Activated naive CD4-positive, alpha-beta T cell treated with anti-CD3 and anti-CD28 coated beads, Interleukin-2, amount 50 U/mL, for 24 hours (primary cell): ENCODE measurements around the gene FBXO2.

Experiments
- H3K27ac Mint-ChIP-seq: one replicate; pipeline ENCODE4 v1.8.0; 2021; ENCODE audit warnings: mild to moderate bottlenecking, mixed read lengths
- H3K27me3 Mint-ChIP-seq: one replicate; pipeline ENCODE4 v1.8.0; 2021; ENCODE audit warnings: mixed read lengths
- H3K36me3 Mint-ChIP-seq: one replicate; pipeline ENCODE4 v1.8.0; 2021; ENCODE audit warnings: mixed read lengths
- H3K4me1 Mint-ChIP-seq: one replicate; pipeline ENCODE4 v1.8.0; 2021; ENCODE audit warnings: mixed read lengths
- H3K4me3 Mint-ChIP-seq: one replicate; pipeline ENCODE4 v1.8.0; 2021; ENCODE audit warnings: mild to moderate bottlenecking, mixed read lengths
- H3K9me3 Mint-ChIP-seq: one replicate; pipeline ENCODE4 v1.8.0; 2021; ENCODE audit warnings: mixed read lengths

Gene FBXO2

DNA sequence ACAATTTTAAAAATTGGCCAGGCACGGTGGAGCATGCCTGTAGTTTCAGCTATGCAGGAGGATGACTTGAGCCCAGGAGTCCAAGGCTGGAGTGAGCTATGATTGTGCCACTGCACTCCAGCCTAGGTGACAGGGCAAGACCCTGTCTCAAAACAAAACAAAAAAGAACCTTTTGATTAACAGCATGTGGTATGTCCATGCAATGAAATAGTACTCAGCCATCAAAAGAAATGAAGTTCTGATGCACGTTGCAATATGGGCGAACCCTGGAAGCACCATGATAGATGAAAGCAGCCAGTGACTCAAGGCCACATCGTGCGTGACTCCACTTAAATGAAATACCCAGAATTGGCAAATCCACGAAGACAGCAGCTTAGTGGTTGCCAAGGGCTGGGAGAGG, 47.5 kb downstream of the FBXO2 start:
- Mint-ChIP-seq H3K27me3 (no peaks in the 10 kb centered on the region), H3K4me3 (no peak overlapping the region), H3K9me3 (no peaks in the 10 kb centered on the region), H3K36me3 (no peaks in the 10 kb centered on the region), H3K27ac (no peak overlapping the region), H3K4me1 (no peaks in the 10 kb centered on the region)

DNA sequence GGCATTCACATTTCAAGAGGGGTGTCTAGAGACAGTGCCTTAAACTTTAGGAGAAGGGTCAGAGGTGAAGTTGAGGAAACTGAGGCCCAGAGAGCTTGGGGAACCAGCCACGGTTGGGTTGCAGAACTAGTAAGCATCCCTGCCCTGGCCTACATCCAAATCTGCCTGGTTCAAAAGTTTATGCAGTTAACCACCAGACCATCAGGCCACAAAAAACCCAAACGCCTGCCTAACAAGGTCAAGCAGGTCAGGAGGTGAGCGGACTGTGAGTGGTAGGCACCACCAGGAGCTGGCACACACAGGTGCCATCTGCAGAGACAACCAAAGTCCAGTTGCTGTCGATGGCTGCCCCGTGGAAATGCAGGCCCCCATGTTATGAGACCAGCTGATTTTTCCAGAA, 51.2 kb downstream of the FBXO2 start:
- H3K9me3 Mint-ChIP-seq: no peaks in the 10 kb centered on the region
- H3K4me1 Mint-ChIP-seq: no peaks in the 10 kb centered on the region
- H3K4me3 Mint-ChIP-seq: no peak overlapping the region
- no peak overlapping the region for H3K27ac Mint-ChIP-seq
- H3K36me3 Mint-ChIP-seq: no peaks in the 10 kb centered on the region
- peaks cover 2% of the 10 kb centered on the region for H3K27me3 Mint-ChIP-seq

DNA sequence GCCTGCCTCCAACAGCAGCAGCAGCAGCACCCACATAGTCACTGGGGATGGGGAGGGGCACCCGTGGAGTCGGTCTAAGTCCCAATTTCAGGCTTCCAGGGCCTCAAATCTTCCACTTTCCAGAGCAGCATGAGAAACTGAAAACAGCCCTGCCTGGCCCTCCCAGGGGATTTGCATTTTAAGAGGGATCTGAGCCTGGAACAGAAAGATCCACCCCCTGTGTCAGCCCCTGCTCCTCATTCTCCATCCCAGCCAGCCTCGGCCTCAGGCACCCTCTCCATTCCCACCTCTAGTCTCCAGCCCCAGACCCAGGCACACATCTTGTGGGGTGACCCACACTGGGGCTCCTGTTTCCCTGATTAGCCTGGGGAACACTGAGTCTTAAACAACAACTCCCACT, 51.8 kb downstream of the FBXO2 start:
- no peak overlapping the region for H3K4me3 Mint-ChIP-seq
- H3K9me3 Mint-ChIP-seq: no peaks in the 10 kb centered on the region
- H3K27me3 Mint-ChIP-seq: peaks cover 2% of the 10 kb centered on the region
- no peak overlapping the region for H3K27ac Mint-ChIP-seq
- no peaks in the 10 kb centered on the region for H3K36me3 Mint-ChIP-seq
- H3K4me1 Mint-ChIP-seq: no peaks in the 10 kb centered on the region

DNA sequence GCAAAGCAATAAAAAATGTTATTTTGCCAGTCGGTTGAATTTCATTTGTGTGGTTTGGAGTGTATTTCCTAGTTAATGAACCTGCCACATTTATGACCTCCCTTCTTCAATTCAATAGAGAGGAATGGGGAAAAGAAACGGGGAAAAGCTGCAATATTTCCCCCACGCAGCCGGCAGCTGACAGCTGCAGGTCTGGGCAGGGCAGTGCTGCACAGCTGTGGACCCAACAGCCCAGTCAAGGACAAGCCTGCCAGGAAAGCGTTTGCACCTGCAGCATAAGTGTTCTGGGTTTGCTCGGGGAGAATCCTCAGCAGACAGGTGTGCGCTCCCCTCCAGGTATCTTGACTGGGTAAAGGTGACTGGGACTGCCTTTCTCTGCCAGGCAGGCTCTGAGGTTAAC, 53.4 kb downstream of the FBXO2 start:
- H3K36me3 Mint-ChIP-seq: no peaks in the 10 kb centered on the region
- H3K27me3 Mint-ChIP-seq: peaks cover 6% of the 10 kb centered on the region
- no peaks in the 10 kb centered on the region for H3K4me1 Mint-ChIP-seq

DNA sequence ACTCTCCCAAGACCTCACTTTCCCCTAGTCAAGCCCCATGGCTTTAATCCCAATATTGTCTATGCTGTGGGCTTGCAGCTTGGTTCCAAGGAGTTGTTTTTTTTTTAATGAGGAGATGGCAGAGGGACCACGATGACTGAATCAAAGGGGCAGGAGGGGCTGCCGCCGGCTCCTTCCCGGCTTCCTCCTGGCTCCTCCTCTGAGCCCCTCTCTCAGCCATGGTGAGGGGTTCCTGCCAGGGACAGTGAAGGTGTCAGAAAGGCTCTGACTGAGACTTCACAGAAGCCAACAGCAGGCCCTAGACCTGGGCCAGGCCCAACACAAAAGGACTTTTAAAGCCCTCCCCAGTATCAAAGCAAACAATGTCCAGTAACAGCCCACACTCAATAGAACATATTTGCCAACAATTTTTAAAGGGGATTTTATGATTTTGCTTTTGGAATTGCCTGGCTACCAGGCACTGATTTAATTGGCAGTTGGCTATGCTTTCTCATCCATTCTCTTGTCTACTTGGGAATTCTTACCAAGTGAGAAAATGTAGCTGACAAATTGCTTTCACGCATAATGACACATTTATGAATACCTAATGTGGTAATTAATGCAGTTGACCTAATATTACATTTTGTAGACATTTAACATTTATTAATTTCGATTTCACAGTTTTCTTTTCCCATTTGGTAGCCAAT, 54.2 kb downstream of the FBXO2 start:
- Mint-ChIP-seq H3K4me1 (no peaks in the 10 kb centered on the region), H3K27me3 (peaks cover 6% of the 10 kb centered on the region)

More for the DNA sequence above, 53.4 kb downstream of the FBXO2 start:
- Mint-ChIP-seq H3K27ac (no peak overlapping the region), H3K4me3 (no peak overlapping the region), H3K9me3 (no peaks in the 10 kb centered on the region)

DNA sequence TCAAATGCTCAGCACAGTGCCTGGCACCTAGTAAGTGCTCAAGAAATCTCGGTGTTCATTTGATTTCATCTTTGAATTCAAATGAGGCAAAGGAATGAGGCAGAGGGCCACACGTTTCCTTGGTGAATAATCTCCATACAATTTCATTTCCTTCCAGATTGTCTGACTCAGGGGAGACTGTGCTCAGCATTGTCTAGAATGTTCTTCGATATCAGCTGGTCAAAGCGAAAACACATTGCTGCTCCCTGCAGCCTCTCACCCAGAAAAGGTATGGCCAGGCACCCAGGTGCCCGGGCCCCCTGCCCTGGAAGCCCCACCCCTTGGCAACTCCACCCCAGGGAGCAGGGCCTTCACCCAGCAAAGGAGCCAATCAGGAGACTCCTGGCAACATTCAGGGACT, 55.8 kb downstream of the FBXO2 start:
- H3K4me1 Mint-ChIP-seq: no peaks in the 10 kb centered on the region
- peaks cover 10% of the 10 kb centered on the region for H3K27me3 Mint-ChIP-seq
- no peaks in the 10 kb centered on the region for H3K9me3 Mint-ChIP-seq
- no peak overlapping the region for H3K4me3 Mint-ChIP-seq
- no peak overlapping the region for H3K27ac Mint-ChIP-seq
- no peaks in the 10 kb centered on the region for H3K36me3 Mint-ChIP-seq

More for the DNA sequence above, 54.2 kb downstream of the FBXO2 start:
- H3K4me3 Mint-ChIP-seq: no peak overlapping the region
- no peaks in the 10 kb centered on the region for H3K36me3 Mint-ChIP-seq
- H3K27ac Mint-ChIP-seq: no peak overlapping the region
- no peaks in the 10 kb centered on the region for H3K9me3 Mint-ChIP-seq
